ENCODE data around the gene F10.
"Not testable (repeated sequence)": the region's sequence is repeated elsewhere in the genome, so short reads cannot be mapped to it uniquely, and the experiment has no call there.

Gene F10

DNA sequence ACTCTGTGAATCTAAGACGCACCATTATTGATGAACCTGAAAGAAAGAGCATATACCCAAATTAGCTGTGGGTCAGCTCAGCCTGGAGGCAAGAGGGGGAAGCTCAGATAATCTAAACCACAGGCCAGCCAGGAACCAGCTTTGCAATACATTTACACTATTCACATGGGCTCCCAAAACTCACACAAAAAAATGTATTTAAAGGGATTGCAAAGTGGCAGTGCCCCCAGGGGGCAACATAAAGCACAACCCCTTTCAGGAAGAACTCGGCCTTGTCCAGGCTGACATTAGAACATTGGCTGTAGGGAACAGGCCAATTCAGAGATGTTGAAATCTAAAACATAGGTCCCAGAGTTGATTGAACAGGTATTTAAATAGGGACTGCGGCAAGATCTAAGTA, 32.6 kb downstream of the F10 start:
- no peak for DNase-seq

DNA sequence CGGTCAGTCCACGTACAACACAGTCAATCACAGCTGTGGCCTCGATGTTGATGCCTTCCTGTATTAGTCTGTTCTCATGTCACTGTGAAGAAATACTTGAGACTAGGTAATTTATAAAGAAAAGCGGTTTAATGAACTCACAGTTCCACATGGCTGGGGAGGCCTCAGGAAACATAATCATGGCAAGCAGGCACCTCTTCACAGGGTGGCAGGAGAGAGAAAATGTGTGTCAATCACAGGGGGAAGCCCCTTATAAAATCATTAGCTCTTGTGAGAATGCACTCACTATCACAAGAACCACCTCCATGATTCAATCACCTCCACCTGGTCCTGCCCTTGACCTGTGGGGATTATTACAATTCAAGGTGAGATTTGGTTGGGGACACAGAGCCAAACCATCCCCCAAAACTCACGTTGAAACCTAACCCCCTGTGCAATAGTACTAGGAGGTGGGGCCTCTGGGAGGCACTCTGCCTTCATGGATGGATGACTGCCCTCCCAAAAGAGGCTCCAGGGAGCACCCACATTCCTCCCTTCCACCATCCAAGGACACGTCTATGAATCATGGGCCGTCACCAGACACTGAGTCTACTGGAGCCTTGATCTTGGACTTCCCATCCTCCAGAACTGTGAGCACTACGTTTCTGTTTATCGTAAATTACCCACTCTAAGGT, 33.5 kb downstream of the F10 start:
- DNase-seq = no peak

DNA sequence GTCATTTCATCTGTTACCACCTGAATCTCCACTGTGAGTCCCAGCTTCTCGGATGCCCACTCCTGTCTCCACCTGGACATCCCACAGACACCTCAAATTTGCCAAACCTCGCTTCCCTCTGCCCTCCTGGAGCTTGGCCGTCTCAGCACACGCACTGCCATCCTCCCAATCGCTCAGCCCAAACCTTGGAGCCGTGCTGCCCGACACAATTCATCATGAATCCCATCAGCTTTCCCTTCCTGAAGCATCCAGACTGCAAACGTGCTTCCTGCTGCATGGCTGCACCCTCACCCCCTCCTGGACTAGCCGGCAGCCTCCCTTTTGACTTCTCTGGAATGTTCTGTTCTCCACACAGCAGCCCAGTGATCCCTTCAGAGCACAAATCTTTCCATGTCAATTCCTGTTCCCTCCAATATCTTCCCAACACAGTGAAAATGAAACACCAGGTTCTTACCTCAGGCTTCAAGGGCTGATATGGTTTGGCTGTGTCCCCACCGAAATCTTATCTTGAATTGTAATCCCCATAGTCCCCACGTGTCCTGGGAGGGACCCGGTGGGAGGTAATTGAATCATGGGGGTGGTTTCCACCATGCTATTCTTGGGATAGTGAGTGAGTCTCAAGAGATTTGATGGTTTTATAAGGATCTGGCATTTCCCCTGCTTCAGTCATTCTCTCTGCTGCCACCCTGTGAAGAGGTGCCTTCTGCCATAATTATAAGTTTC, 34.8 kb downstream of the F10 start:
- peak; percentile 66 for DNase-seq

DNA sequence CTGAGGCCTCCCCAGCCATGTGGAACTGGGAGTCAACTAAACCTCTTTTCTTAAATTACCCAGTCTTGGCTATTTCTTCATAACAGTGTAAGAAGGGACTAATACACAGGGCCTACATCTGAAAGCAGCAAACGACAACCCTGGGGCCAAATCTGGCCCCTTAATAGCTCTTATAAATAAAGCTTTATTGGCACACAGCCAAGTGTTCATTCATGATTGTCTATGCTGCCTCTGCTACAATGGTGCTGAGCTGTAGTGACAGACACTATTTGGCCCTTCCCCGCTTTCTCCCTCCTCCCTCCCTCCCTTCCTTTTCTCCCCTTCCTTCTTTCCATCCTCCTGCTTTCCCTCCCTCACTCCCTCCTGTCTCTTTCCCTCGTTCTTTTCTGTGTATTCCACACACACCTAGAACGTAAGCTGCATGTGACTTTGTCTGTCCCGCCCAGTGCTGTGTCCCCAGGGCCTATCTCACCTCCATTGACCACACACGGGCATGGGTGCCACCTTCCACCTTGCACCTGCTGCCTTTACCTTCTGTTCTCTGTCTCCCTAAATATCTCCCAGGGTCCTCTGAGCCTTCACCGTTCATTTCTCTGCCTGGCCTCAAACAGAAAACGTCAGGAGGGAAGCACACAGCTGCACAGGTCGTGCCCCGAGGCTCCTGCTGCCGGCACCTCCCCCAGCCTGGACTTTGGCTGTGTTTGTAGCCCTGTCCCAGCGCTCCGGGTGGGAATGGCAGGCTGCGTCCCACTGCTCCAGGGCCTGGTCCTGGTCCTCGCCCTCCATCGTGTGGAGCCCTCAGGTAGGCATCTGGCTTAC, 35.5 kb downstream of the F10 start, which contains the start of gene PROZ:
Gene PROZ (plus strand): TSS at position 720 of the 819 bp plus-strand sequence. CDS start 13 bp downstream, at position 733.
- peak; percentile 81 for DNase-seq

DNA sequence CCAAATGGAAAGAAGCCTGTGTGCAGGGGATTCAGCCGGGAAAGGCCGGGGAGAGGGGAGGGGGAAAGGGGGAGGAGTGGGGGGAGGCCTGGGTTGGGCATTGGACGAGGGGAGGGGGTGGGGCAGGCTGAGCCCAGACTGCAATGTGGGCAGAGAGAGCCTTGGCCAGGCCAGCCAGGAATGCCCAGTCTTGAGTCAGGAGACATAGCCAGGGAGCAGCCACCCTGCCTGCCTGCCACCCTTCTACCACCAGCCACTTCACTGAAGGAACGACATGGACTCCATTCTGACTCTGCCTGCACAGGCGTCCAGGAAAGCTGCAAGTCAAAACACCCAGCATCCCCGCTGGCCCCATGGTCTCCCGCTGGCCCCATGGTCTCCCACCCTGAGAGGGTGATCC, 36.3 kb downstream of the F10 start:
- DNase-seq = no peak

DNA sequence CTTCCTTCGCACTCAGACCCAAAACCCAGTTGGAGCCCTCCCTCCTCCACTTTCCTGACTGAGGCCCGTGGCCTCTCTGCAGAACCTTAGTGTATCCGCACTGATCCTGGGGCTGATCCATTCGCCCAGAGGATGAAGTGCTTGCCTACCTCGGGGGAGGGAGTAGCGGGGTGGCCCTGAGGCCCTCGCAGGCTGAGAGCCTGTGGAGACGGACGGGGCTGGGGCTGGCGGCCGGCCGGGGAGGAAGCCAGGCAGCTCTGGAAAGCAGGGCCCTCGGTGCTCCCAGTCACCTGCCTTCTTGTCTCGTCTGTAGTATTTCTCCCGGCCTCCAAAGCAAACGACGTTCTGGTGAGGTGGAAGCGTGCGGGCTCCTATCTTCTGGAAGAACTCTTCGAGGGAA, 37.1 kb downstream of the F10 start:
- no peak for DNase-seq

DNA sequence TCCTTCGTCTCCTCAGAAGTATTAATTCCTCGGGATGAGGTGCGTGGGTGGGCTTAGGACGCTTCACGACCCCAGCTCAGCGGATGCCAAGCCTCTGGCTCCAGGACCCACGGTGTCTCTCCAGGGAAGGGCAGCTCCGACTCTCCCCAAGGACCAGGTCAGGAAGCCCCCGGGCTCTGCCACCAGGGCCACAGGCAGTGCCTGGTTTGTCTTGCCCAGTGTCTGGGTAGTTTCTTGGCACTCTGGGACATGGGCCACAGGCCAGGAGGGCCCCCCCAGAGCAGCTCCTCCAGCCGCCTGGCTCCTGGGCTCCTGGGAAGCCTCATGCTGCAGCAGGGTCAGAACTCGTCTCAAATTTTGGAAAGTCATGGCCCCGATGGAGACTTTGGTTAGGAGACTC, 38.4 kb downstream of the F10 start:
- no peak for DNase-seq

DNA sequence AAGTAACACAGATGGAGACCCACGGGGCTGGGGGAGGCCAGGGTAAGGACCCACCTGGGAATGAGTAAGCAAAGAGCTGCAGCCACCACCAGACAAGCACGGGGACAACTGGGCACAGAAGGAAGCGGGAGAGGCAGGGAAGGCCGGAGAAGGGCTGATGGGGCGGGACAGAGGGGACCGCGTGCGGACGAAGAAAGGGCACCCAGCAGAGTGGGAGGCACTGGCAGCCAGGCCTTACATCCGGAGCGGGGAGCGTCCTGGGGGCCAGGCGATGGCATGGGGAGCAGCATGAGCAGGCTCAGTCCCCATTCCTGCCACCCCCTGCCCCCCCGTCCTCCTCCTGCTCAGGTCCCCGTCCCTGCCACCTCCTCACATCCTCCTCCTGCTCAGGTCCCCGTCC, 38.8 kb downstream of the F10 start:
- peak; percentile 55 for DNase-seq

DNA sequence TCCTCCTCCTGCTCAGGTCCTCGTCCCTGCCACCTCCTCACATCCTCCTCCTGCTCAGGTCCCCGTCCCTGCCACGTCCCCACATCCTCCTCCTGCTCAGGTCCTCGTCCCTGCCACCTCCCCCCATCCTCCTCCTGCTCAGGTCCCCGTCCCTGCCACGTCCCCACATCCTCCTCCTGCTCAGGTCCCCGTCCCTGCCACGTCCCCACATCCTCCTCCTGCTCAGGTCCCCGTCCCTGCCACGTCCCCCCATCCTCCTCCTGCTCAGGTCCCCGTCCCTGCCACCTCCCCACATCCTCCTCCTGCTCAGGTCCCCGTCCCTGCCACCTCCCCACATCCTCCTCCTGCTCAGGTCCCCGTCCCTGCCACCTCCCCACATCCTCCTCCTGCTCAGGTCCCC, 39.4 kb downstream of the F10 start:
- not testable (repeated sequence) for DNase-seq

DNA sequence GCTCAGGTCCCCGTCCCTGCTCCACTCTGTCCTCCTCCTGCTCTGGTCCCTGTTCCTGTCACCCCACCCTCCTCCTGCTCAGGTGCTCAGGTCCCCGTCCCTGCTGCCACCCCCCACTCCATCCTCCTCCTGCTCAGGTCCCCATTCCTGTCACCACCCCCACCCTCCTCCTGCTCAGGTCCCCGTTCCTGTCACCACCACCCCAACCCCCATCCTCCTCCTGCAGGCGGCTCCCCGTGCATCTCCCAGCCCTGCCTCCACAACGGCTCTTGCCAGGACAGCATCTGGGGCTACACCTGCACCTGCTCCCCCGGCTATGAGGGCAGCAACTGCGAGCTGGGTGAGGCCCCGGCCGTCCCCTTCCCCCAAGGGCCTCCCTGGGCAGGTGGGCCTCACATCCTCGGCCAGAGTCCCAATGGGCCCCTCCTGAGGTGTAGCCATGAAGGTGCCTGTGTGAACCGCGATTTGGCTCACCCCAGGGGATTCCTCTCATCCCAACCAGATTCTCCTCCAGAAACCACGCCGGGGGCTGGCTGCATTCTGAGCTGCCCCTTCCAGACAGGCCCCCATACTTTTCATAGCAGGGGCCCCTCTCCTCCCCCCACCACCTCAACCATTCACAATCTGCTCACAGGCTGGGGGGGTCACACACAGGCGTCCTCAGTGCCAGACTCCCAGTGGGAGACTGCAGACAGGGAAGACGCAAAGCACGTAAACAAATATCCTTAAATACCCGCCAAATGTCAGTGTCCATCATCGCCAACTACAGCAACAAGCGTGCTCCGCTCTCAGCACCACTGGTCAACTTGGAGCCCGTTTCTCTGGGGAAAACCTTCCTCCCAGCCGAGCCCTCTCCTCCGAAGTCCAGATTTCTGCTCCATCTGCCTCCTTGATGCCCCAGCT, 40.4 kb downstream of the F10 start:
- peak; percentile 67 for DNase-seq

DNA sequence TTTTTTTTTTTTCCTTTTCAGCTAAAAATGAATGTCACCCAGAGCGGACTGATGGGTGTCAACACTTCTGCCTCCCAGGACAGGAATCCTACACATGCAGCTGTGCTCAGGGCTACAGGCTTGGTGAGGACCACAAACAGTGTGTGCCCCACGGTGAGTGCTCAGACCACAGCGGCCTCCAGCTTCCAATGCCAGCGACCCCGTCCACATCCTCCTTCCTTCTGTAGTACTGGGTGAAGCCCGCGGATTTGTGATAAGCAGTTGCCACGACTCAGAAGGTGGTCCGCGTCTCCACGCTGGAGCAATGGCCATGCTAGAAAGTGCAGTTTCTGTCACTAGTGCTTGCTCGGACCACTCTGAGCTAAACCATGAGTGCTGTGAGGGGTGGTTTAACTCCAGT, 41.9 kb downstream of the F10 start:
- no peak for DNase-seq

DNA sequence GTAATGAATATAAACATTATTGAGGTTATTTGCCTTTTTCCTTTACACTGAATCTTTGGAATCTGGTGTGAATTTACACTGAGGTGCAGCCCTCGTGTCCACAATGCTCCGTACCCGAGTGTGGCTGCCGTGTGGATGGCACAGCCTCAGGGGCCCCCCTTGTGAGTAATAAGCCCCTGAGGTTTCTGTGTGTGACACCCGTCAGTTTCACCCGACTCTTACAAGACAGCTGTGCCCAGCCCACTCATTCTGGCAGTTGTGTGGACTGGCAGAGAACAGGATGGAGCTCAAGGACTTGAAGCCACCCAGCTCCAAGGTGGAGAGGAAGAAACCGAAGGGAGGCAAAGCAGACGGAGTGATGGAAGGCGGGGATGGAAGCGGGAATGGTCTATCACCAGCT, 43.7 kb downstream of the F10 start:
- DNase-seq = no peak

DNA sequence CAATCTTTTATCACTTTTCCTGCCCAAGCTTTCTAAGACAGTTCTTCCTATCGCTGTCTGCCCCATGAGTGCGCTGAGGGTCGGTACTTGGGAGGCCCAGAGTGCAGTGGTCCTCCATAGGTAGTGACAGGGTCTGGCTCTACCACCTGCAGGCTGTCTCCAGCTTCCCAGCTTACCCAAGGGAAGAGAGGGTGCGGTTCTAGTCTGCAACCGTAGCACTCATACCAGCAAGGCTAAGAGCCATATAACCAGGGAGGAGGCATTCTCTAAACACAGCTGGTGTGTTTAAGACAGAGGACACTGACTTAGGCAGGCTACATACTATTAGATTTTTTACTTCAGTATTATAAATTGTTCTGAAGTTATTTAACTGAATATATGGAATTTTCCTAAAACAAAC, 44.1 kb downstream of the F10 start:
- no peak for DNase-seq

DNA sequence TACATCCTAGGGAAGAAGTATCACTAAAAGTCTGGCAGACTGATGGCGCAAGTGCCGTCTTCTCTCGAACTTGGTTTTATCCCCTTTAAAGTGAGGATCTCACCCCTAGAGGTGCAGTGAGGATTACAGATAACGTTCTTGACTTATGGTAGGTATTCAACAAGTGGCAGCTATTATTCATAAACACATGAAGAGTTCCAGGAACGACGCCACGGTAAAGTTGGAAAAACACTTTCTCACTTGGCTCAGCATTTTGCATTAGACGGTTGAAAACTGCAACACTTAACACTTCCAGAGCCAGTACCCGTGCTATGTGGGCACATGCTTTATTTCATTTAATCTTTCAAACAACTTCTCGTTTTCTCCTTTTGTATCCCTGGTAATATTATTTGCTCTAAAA, 44.6 kb downstream of the F10 start:
- DNase-seq = no peak

DNA sequence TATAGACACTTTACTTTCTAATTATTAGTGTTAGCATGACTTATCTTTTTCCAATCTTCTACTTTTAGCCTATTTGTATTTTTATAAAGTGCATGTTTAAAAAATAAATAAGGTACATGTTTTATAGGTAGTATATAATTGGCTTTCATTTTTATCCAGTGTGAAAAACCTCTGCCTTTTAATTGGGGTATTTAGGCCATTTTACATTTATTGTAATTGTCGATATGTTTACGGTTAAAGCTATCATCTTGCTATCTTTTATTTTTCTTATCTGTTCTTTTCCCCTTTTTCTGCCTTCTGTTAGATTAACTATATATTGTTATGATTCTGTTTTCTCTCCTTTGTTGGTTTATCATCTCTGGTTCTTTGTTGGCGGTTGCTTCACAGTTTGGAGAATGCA, 45.0 kb downstream of the F10 start:
- no peak for DNase-seq

DNA sequence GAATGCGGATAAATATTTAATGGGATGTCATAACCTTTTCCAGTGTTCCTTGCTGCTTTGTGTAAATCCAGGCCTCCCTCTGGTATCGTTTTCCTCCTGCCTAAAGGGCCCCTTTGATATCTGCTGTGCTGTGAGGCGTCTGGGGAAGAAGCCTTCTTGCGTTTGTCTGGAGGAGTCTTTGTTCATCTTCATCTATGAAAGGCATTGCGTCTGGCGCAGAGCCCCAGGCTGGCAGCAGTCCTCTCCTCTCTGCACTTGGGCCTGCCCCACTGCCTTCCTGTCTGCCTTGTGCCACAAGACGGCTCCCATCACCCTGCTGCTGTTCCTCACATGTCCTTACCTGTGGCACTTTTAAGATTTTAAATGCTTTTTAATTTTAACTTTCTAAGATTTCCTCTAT, 45.6 kb downstream of the F10 start:
- DNase-seq = no peak

DNA sequence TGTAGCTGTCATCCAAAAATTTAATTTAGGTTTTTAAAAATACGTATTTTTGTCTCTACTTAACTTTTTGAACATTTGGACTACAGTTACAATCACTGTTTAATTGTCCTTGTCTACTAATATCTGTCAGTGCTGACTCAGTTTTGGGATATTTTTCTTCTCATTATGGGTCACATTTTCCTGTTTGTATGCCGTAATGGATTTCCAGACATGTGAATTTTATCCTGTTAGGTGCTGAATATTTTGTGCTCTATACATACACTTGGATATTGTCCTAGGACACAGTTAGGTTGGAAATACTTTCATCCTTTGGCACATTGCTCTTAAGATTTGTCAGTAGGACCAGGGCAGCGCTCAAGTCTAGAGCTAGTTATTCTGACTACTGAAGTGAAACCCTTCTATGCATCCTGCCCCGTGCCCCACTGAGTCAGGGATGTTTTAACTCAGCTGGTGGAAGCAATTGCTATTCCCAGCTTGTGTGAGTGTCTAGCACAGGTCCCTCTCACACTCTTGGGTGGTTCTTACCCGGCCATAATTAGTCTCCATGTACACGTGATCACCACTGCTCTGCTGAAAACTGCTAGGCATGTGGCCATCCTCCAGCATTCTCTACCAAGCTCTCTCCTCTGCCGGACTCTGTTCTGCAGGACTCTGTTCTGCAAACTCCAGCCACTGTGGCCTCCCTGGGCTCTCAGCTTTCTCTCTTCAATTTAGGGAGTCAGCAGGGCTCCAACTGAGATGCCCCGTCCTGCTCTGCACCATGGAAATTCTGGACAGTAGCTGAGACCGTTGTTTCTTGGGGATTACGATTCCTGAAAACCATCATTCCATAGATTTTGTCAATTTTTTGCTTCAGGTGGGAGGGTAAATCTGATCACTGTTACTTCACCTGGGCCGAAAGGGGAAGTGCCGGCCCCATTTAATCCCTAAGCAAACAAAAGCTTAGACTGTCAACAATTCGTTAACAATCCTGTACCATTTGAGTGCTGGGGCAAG, 47.0 kb downstream of the F10 start:
- DNase-seq = peak; percentile 78

DNA sequence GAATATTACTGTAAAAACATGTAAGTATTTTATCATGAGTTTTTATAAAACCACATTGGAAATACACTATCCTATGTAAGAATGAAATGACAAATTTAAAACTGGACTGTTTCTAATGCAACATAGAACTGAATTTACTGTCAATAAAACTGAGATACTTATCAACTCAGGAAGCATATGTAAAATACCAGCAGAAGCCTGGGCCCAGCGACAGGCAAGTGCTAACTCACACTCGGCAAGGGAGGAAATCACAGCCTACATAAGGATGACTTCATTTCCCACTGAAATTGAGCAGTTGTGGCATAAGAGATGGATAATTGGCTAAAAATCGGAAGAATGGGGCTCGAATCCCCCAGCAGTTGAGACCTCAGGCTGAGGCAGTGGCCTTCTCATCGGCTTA, 47.9 kb downstream of the F10 start:
- DNase-seq = no peak

DNA sequence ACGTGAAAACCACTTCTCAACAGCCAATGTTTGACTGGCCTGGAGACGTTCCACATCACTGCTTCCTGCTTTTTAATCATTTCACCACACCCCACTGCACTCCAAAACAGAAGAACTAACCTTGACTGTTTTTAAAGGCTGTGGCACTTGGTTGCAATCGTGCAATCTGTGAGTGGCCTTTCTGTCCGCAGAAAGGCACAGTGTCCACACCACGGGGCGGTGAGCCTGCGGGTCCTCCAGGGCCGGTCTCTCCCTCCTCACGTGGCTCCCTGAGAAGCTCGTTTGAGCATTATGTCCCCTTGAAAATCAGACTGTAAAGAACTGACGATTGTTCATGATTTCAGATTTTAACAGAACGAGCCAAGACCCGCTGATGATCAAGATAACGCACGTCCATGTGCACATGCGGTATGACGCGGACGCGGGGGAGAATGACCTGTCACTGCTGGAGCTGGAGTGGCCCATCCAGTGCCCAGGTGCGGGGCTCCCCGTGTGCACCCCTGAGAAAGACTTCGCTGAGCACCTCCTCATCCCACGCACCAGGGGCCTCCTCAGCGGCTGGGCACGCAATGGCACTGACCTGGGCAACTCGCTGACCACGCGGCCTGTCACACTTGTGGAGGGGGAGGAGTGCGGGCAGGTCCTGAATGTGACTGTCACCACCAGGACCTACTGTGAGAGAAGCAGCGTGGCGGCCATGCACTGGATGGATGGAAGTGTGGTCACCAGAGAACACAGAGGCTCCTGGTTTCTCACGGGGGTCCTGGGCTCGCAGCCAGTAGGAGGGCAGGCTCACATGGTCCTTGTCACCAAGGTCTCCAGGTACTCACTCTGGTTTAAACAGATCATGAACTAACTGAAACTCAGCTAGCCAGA, 48.9 kb downstream of the F10 start:
- DNase-seq = no peak

DNA sequence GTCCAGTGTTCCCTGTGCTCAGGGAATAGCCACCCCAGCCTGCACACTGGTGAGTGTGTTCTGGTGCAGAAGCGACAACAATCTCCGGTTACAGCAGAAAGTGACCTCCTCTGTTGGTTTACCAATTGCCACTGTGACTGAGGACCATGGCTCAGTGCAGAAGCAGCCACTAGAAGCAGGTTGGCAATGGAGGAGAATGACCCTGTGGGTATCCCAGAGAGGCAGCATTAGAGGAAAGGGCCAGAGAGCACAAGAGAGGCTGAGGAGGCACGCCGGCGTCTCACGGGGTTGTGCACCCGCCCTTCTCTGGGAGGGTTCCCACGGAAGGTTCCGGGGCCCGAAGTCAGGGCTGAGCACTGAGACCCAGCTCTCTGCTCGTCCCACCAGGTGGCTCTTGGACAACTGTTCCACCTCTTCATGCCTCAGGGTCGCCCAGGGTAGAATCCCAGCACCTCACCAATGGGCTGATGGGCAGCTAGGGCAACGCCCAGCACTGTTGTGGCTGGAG, 49.9 kb downstream of the F10 start:
- no peak for DNase-seq

Measured in NCI-H69 (cell line).